Upper lobe of right lung (tissue), 1 donor: ENCODE results near the gene SLC66A1. TPM values are rescaled to one million over a fixed set of nuclear protein-coding genes. Genes with fewer than 3 reads are reported as not detected.
A peak's percentile ranks its signal among the peaks of the same experiment; 100 is the strongest.

Experiments used
- ATAC-seq: fragments of 200-7000 bp; cut with Tn5 transposase; one replicate; pipeline ENCODE4 v1.9.1; 2020; ENCODE audit warnings: mild to moderate bottlenecking, moderate library complexity
- DNase-seq: peaks from one replicate; pipeline ENCODE4 v3.0.0-alpha.2; 2020
- H3K27ac ChIP-seq: fragments of 200-600 bp; one replicate; pipeline ENCODE4 v1.8.0; 2022
- H3K27me3 ChIP-seq: fragments of 200-600 bp; one replicate; pipeline ENCODE4 v1.8.0; 2022; ENCODE audit warnings: mild to moderate bottlenecking
- H3K36me3 ChIP-seq: fragments of 200-600 bp; one replicate; pipeline ENCODE4 v1.8.0; 2022
- H3K4me1 ChIP-seq: fragments of 200-600 bp; one replicate; pipeline ENCODE4 v1.8.0; 2022
- H3K4me3 ChIP-seq: fragments of 200-600 bp; one replicate; pipeline ENCODE4 v1.8.0; 2022; ENCODE audit warnings: mild to moderate bottlenecking
- H3K9me3 ChIP-seq: fragments of 200-600 bp; one replicate; pipeline ENCODE4 v1.8.0; 2022
- intact Hi-C: fragments of 100-400 bp; cut with DNase I; formaldehyde crosslinking; loops from one replicate; pipeline ENCODE4 v1.11.0; 2022
- total RNA-seq: library from RNA; stranded (reverse); fragmentation: NEBNext Ultra II Directional; extraction: Animal tissue kit (Norgen Biotek cat#: 25700); gene quantifications from one replicate; pipeline ENCODE4 v1.2.1, GENCODE V29; 2021
- TF ChIP-seq, protein P1 (sequence below): fragments of 200-600 bp; IDR thresholded peaks from one replicate; pipeline ENCODE4 v1.8.0; 2022; ENCODE audit warnings: antibody characterized with exemption
- donor health status: DM: no; HTN: yes; CAD: no; lungs with severe emphysema.

Gene SLC66A1
- total RNA-seq, 1 donor from 2014 or later, result 20.9 TPM

DNA sequence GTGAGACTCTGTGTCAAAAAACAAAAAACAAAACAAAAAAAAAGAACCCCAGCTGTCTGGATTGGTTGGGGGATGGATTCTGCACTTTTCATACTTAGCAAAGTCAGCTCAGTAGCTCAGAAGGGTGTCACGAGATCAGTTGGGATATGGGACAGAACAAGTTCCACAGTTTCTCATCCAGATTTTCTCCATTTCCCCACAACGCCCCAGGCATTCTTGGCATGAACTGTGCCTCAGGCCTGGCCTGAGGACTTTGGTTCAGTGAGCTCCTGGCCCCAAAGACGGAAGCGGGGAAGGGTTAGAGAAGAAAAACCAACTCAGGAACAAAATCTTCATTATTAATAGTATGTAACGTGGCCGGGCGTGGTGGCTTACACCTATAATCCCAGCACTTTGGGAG is 2.1 kb upstream of the SLC66A1 start:
- no peaks in the 10 kb centered on the region for H3K9me3 ChIP-seq
- no peaks in the 10 kb centered on the region for H3K27me3 ChIP-seq
- intact Hi-C loops, result no loop called here
- H3K4me1 ChIP-seq, result peaks cover 15% of the 10 kb centered on the region
- H3K27ac ChIP-seq, result no peak overlapping the region
- ATAC-seq, result no peak
- TF ChIP-seq, protein P1, sequence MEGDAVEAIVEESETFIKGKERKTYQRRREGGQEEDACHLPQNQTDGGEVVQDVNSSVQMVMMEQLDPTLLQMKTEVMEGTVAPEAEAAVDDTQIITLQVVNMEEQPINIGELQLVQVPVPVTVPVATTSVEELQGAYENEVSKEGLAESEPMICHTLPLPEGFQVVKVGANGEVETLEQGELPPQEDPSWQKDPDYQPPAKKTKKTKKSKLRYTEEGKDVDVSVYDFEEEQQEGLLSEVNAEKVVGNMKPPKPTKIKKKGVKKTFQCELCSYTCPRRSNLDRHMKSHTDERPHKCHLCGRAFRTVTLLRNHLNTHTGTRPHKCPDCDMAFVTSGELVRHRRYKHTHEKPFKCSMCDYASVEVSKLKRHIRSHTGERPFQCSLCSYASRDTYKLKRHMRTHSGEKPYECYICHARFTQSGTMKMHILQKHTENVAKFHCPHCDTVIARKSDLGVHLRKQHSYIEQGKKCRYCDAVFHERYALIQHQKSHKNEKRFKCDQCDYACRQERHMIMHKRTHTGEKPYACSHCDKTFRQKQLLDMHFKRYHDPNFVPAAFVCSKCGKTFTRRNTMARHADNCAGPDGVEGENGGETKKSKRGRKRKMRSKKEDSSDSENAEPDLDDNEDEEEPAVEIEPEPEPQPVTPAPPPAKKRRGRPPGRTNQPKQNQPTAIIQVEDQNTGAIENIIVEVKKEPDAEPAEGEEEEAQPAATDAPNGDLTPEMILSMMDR, result no peak
- H3K4me3 ChIP-seq, result no peak overlapping the region
- peaks cover 35% of the 10 kb centered on the region for H3K36me3 ChIP-seq
- DNase-seq, result no peak

DNA sequence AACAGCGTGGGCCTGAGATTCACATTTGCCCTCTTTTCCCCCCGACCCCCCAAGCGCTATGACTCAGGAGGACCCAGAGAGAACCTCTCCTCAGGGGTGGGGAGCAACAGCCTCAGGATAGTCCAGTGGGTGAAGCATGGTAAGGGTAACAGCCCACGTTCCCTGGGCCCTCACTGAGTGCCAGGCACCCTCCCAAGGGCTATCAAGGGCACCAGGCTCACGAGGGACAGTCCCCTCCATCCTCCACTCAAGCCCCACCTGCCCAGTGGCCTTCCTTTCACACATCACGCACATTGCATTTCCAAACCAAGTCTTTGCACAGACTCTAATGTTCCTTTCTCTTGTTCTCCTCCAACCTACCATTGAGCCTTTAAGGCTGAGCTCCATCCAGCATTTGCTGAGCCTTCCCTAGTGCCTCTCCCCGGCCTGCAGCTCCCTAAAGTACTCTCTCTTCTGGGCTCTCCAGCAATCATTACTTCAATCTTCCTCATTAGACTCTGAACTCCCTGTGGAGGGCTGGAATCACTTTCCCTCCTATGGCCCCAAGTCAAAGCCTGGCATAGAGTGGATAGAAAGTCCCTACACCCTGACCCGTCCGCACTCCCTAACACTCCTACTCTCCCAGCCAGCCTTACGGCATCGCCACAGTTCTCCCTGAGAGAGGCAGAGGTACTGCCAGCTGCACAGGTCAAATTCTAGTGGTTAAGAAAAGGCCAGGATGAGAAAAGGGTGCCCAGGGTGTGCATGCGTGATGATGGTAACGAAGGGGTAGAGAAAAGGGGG is 1.2 kb upstream of the SLC66A1 start:
- intact Hi-C loops, result no loop called here
- DNase-seq (no peak), ATAC-seq (no peak)
- Histone ChIP-seq H3K27me3 (no peaks in the 10 kb centered on the region), H3K9me3 (no peaks in the 10 kb centered on the region), H3K4me1 (peaks cover 15% of the 10 kb centered on the region), H3K4me3 (peak overlapping the region; percentile 97), H3K27ac (no peak overlapping the region), H3K36me3 (peaks cover 26% of the 10 kb centered on the region)
- TF ChIP-seq, protein P1, result no peak

DNA sequence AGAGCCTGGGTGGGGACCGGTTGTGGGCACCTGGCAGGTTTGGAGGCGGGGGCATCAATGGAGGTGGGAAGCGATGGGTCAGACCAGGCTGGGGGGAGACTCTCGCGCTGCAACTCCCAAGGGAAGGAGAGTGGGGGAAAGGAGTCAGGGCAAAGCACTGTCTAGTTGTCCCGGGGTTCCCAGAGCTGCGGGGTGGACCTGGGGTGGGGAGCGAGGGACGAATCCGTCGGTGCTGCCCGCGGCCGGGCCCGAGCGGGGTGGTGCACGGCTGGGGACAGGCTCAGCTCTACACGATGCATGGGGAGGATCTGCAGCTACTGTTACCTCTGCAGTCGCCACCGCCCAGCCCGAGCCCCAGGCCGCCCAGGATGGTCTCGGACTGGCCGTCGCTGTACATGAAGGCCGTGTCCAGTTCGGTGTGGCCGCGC is 609 bp upstream of the SLC66A1 start:
- TF ChIP-seq, protein P1, result no peak
- peak overlapping the region; percentile 97 for H3K4me3 ChIP-seq
- peak; percentile 38 for ATAC-seq
- H3K27ac ChIP-seq, result peak overlapping the region; percentile 67
- H3K4me1 ChIP-seq, result peaks cover 15% of the 10 kb centered on the region
- H3K36me3 ChIP-seq, result peaks cover 22% of the 10 kb centered on the region
- intact Hi-C loops, result no loop called here
- no peaks in the 10 kb centered on the region for H3K9me3 ChIP-seq
- no peak for DNase-seq
- H3K27me3 ChIP-seq, result no peaks in the 10 kb centered on the region

DNA sequence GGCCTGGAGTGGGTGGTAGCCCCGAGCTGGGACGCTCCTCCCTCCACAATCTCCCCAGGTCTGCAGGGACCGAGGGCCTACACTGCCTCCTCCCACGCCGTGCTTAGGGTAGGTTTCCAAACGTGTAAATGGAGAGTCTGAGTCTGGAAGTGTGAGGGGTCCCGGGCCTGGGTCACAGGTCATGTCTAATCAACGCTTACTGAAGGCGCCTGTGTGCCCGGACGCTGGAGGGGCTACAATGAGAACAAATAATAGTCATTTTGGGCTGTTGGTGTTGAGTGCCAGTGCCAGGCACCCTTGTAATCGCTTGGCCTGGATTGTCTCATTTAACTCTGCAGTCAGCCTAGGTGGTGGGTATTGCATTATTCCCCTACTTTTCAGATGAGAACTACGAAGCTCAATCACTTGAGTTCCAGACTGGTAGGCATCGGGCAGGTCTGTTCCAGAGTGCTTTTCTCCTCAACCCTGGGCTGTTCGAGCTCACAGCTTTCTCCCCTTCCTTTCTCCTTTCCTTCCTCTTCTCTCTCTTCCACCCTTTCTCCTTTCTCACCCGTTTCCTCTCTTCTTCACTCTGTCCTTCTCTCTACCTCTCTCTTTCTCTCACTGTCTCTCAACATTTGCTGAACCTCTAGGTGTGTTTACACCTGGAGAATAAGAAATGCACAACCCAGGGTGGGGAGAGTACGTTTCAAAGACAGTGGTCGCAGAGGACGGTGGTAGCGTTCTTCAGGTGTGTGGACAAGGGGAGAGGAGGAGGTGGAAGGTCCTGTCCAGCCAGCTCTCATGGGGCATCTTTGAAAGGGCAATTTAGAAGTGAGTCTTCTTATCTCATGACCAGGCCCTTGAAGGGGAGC is 883 bp downstream of the SLC66A1 start:
- peak overlapping the region; percentile 92 for H3K27ac ChIP-seq
- H3K27me3 ChIP-seq, result no peaks in the 10 kb centered on the region
- intact Hi-C loops, result no loop called here
- peaks cover 15% of the 10 kb centered on the region for H3K4me1 ChIP-seq
- TF ChIP-seq, protein P1, result no peak
- ATAC-seq, result no peak
- H3K9me3 ChIP-seq, result no peaks in the 10 kb centered on the region
- peaks cover 12% of the 10 kb centered on the region for H3K36me3 ChIP-seq
- no peak for DNase-seq
- peak overlapping the region; percentile 97 for H3K4me3 ChIP-seq

DNA sequence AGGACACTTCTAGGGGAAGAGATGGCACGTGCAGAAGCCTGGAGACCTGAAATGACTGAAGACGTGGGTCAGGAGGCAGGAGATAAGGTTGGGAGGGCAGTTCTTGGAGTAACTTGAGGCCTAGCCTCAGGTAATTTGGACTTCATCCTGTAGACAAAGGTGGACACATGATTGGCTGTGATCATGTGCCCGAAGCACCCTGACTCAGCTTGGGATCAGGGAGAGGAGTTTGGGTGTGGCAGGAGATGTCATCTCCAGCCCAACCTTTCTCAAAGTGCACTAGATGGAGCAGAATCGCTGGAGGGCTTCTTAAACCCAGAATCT is 1.5 kb downstream of the SLC66A1 start:
- DNase-seq (no peak), ATAC-seq (no peak)
- TF ChIP-seq, protein P1, result no peak
- intact Hi-C loops, result no loop called here
- Histone ChIP-seq H3K27me3 (no peaks in the 10 kb centered on the region), H3K36me3 (peaks cover 7% of the 10 kb centered on the region), H3K4me3 (no peak overlapping the region), H3K9me3 (no peaks in the 10 kb centered on the region), H3K27ac (no peak overlapping the region), H3K4me1 (peaks cover 15% of the 10 kb centered on the region)
